Omental fat pad (tissue), 4 donors: ENCODE data around the gene RPL38. TPM values are rescaled to one million over a fixed set of nuclear protein-coding genes. Genes with fewer than 3 reads are reported as not detected.
"Not testable (repeated sequence)": the region's sequence is repeated elsewhere in the genome, so short reads cannot be mapped to it uniquely, and the experiment has no call there.

Experiments
- ATAC-seq: fragments of 150-250 bp; one replicate; pipeline ENCODE4 v1.9.1; 2016; ENCODE audit warnings: mild to moderate bottlenecking, moderate library complexity; ENCODE audit not compliant: low FRiP score
- DNase-seq: peaks from one replicate; pipeline ENCODE4 v3.0.0-alpha.2; 2019; ENCODE audit warnings: low spot score
- CTCF ChIP-seq, 3 donors: fragments of 450-650 bp; IDR thresholded peaks; one replicate each; pipeline ENCODE4 v1.5.1; 2016 to 2017; ENCODE audit warnings: antibody characterized with exemption in 3 of 3, mild to moderate bottlenecking in 3 of 3, moderate library complexity in 2 of 3
- total RNA-seq, 4 donors: library from RNA; depleted of rRNA; stranded (reverse); fragments of >200 nt; gene quantifications; one replicate each; pipeline ENCODE4 v1.1.0, GENCODE V29; 2016

RPL38 gene
- total RNA-seq, 4 donors from 2014 or later, result 333 to 392 (median 362) TPM

- ATAC-seq, result no peak
- DNase-seq, result no peak
- no peak for TF ChIP-seq CTCF (IDR thresholded peaks at IDR 0.05)
Measured at GRCh38 chr17:74182041-74182723, 21.3 kb upstream of the RPL38 start.

GRCh38 chr17:74183411-74183810 lies 20.1 kb upstream of the RPL38 start:
- DNase-seq (no peak), ATAC-seq (no peak)
- TF ChIP-seq CTCF (IDR thresholded peaks at IDR 0.05), result no peak

- DNase-seq (no peak), ATAC-seq (no peak)
- no peak for TF ChIP-seq CTCF (IDR thresholded peaks at IDR 0.05)
Measured at GRCh38 chr17:74185571-74186185, 17.8 kb upstream of the RPL38 start.

GRCh38 chr17:74186498-74186897 lies 17.0 kb upstream of the RPL38 start:
- ATAC-seq (no peak), DNase-seq (no peak)
- TF ChIP-seq CTCF (IDR thresholded peaks at IDR 0.05), result no peak

GRCh38 chr17:74187761-74188160 lies 15.7 kb upstream of the RPL38 start:
- TF ChIP-seq CTCF (IDR thresholded peaks at IDR 0.05), result no peak
- no peak for ATAC-seq
- no peak for DNase-seq

- DNase-seq, ATAC-seq: not testable (repeated sequence)
Measured at GRCh38 chr17:74188687-74189086, 14.8 kb upstream of the RPL38 start.

- ATAC-seq, result peak; percentile 42
- no peak for TF ChIP-seq CTCF (IDR thresholded peaks at IDR 0.05)
Measured at GRCh38 chr17:74190154-74190553, 13.3 kb upstream of the RPL38 start.

More at GRCh38 chr17:74190154-74190553, 13.3 kb upstream of the RPL38 start:
- no peak for DNase-seq
